ENCODE data around the gene ARID1B. TPM values are rescaled to one million over a fixed set of nuclear protein-coding genes. Genes with fewer than 3 reads are reported as not detected.

The ARID1B gene
- total and polyA plus RNA-seq, 10 donors = 17.7 to 223 (median 141) TPM

- Histone ChIP-seq H3K27me3 (replicated peaks in 1 of 7) (no peaks in the 10 kb centered on the region), H3K9me3 (no peaks in the 10 kb centered on the region), H3K36me3 (no peaks in the 10 kb centered on the region), H3K27ac (no peak overlapping the region), H3K4me1 (peaks cover 0 to 25% (median 4%) of the 10 kb centered on the region in 6 donors), H3K4me3 (no peak overlapping the region)
- intact Hi-C loops (cut with DNase I; ENCODE audit: low total_unique reads) = no loop called here
- 74 to 88% (median 79%) methylated on average over 2 of the region's 2 CpGs for WGBS, 5 donors
- no peak for DNase-seq
- no peak for TF ChIP-seq POLR2A (IDR thresholded peaks at IDR 0.05)
- TF ChIP-seq CTCF (IDR thresholded peaks at IDR 0.05 in 8 of 11, conservative IDR thresholded peaks at IDR 0.05 in 3 of 11) = no peak
- no peak for TF ChIP-seq POLR2AphosphoS5 (IDR thresholded peaks at IDR 0.05)
These were observed 19.3 kb upstream of the ARID1B start for GRCh38 chr6:156757849-156758248.

GRCh38 chr6:156760377-156760776 is 16.8 kb upstream of the ARID1B start:
- WGBS, 5 donors = 70 to 84% (median 81%) methylated on average over 4 of the region's 4 CpGs
- no peak overlapping the region for H3K4me3 ChIP-seq
- peaks cover 0 to 8% (median 0%) of the 10 kb centered on the region in 6 donors for H3K4me1 ChIP-seq
- no peaks in the 10 kb centered on the region for H3K27me3 ChIP-seq (replicated peaks in 1 of 7)
- no peaks in the 10 kb centered on the region for H3K36me3 ChIP-seq
- intact Hi-C loops (cut with DNase I; ENCODE audit: low total_unique reads) = loop anchor here (10.0 kb wide), 1 partner anchor 196 kb away; no protein-coding TSS in a partner anchor
- TF ChIP-seq POLR2A (IDR thresholded peaks at IDR 0.05) = no peak
- TF ChIP-seq POLR2AphosphoS5 (IDR thresholded peaks at IDR 0.05) = no peak
- DNase-seq = no peak
- no peak overlapping the region for H3K27ac ChIP-seq
- no peaks in the 10 kb centered on the region for H3K9me3 ChIP-seq

GRCh38 chr6:156762547-156762946 is 14.6 kb upstream of the ARID1B start:
- H3K27me3 ChIP-seq (replicated peaks in 1 of 7) = no peaks in the 10 kb centered on the region
- no peak for DNase-seq
- no peak overlapping the region for H3K27ac ChIP-seq
- H3K4me3 ChIP-seq = no peak overlapping the region
- no peaks in the 10 kb centered on the region for H3K36me3 ChIP-seq
- intact Hi-C loops (cut with DNase I; ENCODE audit: low total_unique reads) = loop anchor here (10.0 kb wide), 1 partner anchor 198 kb away; no protein-coding TSS in a partner anchor
- 93 to 99% (median 95%) methylated on average over 6 to 7 of the region's 7 CpGs for WGBS, 5 donors
- H3K4me1 ChIP-seq = peaks cover 0 to 1% (median 0%) of the 10 kb centered on the region in 6 donors
- TF ChIP-seq POLR2AphosphoS5 (IDR thresholded peaks at IDR 0.05) = no peak
- no peak for TF ChIP-seq POLR2A (IDR thresholded peaks at IDR 0.05)
- TF ChIP-seq CTCF (IDR thresholded peaks at IDR 0.05 in 8 of 11, conservative IDR thresholded peaks at IDR 0.05 in 3 of 11) = no peak
- no peaks in the 10 kb centered on the region for H3K9me3 ChIP-seq

GRCh38 chr6:156765117-156765516 is 12.1 kb upstream of the ARID1B start:
- Histone ChIP-seq H3K27ac (no peak overlapping the region), H3K9me3 (no peaks in the 10 kb centered on the region), H3K4me1 (peaks cover 0 to 15% (median 4%) of the 10 kb centered on the region in 6 donors), H3K36me3 (no peaks in the 10 kb centered on the region), H3K4me3 (no peak overlapping the region), H3K27me3 (replicated peaks in 1 of 7) (no peaks in the 10 kb centered on the region)
- no peak for DNase-seq
- intact Hi-C loops (cut with DNase I; ENCODE audit: low total_unique reads) = loop anchor here (10.0 kb wide), 1 partner anchor 200 kb away; no protein-coding TSS in a partner anchor
- TF ChIP-seq POLR2A (IDR thresholded peaks at IDR 0.05) = no peak
- TF ChIP-seq POLR2AphosphoS5 (IDR thresholded peaks at IDR 0.05) = no peak
- no peak for TF ChIP-seq CTCF (IDR thresholded peaks at IDR 0.05 in 8 of 11, conservative IDR thresholded peaks at IDR 0.05 in 3 of 11)
- WGBS, 5 donors = 95 to 99% (median 95%) methylated on average over 10 of the region's 10 CpGs
